GM12878 (cell line): ENCODE data around the gene IRF2. TPM values are rescaled to one million over a fixed set of nuclear protein-coding genes. Genes with fewer than 3 reads are reported as not detected.

Experiments
- ASH2L ChIP-seq: fragments of 300-600, 200-600 bp; sonication (generic); IDR thresholded peaks from 2 replicates; pipeline ENCODE4 v1.6.1; 2017; ENCODE audit warnings: low read depth, mild to moderate bottlenecking, borderline replicate concordance
- IRF4 ChIP-seq: IDR thresholded peaks from 2 replicates; pipeline ENCODE4 v1.6.1; 2011; ENCODE audit warnings: low read depth, low read length
- ZNF217 ChIP-seq: fragments of 450-650 bp; IDR thresholded peaks from 2 replicates; pipeline ENCODE4 v1.6.1; 2017; ENCODE audit warnings: antibody characterized with exemption, mild to moderate bottlenecking
- polyA plus RNA-seq, 11 experiments: library from polyadenylated mRNA; depleted of rRNA in 4 of 11; unstranded in 6 of 11; stranded (reverse) in 5 of 11; fragments of >200 nt; fragmentation: Nextera tagmentation in 4 of 11; fragmentation: Illumina TruSeq in 1 of 11; extraction: Ambion mirVana in 4 of 11; extraction: Trizol in 1 of 11; gene quantifications; 1 replicate in 1 of 11; 2 replicates in 10 of 11; pipeline versions ENCODE4 v1.2.1 to v1.2.3, GENCODE V29; 2011 to 2016; ENCODE audit warnings: inconsistent platforms in 2 of 11, missing spikeins in 2 of 11, low read depth in 1 of 11
- total RNA-seq, 4 experiments: library from RNA; depleted of rRNA in 3 of 4; stranded (reverse); fragments of >200 nt in 3 of 4; fragmentation: Illumina TruSeq in 1 of 4; extraction: Trizol in 1 of 4; gene quantifications; 2 replicates each; pipeline versions ENCODE4 v1.2.1 to v1.2.3, GENCODE V29; 2013 to 2021
- TF ChIP-seq, protein P1 (sequence below): fragments of 450-650 bp; formaldehyde crosslinking; IDR thresholded peaks from 2 replicates; pipeline ENCODE4 v1.4.0; 2022; ENCODE audit warnings: mild to moderate bottlenecking, moderate library complexity
- TF ChIP-seq, protein P2 (sequence below): fragments of 450-650 bp; IDR thresholded peaks from 2 replicates; pipeline ENCODE4 v1.6.1; 2017; ENCODE audit warnings: borderline replicate concordance
- TF ChIP-seq, protein P3 (sequence below): IDR thresholded peaks from 2 replicates; pipeline ENCODE4 v1.6.1; 2012; ENCODE audit warnings: improper control_type of control experiment, low read depth, low read length; ENCODE audit not compliant: insufficient replicate concordance

Gene IRF2
- total and polyA plus RNA-seq, 10 of the 15 experiments (the other 5 are each of a cell fraction or from before 2014, with no cell fraction given), result 45.1 to 99.3 (median 58.9) TPM

DNA sequence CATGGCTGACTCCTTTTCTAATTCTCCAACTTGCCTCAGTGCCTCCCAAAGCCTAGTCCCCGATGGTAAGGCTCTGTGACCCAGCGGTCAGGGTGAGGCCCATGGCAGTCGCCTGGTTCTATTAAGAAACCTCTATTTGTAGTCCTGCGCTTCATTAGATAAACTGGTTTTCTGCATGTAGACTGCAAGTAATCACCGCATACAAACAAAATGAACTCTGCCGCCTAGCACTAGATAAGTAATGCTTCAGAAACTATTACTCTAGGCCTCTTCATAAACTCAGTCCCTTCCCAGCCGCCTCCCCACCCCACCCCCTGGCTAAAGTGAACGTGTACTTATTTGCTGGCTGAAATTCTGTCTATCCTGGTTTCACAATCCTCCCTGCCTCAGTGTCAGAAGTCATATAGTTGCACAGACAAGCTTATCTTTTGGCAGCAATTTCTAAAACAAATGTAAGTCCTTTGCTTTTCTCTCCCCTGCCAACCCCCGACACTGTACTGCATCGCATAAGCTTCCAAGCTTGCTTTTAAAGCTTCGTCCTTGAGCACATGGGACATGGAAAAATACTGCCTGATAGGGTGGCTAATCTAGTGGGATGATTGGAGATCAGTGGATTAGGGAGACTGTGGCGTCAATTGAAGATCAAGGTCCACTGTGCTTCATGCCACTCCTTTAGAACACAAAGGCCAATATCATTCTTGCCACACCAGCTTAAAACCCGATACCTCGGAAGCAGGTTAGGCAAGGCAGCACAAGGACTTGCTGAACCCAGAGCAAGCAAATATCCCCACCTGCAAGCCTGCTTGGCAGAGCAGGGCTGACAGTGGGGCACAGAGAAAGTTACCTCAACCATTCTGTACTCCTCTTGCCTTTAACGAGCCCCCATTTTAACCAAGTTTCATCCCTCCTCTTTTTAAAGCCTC lies 125.8 kb downstream of the IRF2 start (continued):
- TF ChIP-seq, protein P1, sequence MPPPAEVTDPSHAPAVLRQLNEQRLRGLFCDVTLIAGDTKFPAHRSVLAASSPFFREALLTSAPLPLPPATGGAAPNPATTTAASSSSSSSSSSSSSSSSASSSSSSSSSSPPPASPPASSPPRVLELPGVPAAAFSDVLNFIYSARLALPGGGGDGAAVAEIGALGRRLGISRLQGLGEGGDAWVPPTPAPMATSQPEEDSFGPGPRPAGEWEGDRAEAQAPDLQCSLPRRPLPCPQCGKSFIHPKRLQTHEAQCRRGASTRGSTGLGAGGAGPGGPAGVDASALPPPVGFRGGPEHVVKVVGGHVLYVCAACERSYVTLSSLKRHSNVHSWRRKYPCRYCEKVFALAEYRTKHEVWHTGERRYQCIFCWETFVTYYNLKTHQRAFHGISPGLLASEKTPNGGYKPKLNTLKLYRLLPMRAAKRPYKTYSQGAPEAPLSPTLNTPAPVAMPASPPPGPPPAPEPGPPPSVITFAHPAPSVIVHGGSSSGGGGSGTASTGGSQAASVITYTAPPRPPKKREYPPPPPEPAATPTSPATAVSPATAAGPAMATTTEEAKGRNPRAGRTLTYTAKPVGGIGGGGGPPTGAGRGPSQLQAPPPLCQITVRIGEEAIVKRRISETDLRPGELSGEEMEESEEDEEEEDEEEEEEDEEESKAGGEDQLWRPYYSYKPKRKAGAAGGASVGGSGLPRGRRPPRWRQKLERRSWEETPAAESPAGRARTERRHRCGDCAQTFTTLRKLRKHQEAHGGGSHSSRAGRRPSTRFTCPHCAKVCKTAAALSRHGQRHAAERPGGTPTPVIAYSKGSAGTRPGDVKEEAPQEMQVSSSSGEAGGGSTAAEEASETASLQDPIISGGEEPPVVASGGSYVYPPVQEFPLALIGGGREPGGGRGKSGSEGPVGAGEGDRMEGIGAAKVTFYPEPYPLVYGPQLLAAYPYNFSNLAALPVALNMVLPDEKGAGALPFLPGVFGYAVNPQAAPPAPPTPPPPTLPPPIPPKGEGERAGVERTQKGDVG (CRISPR knock-in tag), result peak; percentile 6; the same call in 1 of the 2 replicates
- no peak for TF ChIP-seq ZNF217
- no peak for TF ChIP-seq ASH2L
- TF ChIP-seq, protein P2, sequence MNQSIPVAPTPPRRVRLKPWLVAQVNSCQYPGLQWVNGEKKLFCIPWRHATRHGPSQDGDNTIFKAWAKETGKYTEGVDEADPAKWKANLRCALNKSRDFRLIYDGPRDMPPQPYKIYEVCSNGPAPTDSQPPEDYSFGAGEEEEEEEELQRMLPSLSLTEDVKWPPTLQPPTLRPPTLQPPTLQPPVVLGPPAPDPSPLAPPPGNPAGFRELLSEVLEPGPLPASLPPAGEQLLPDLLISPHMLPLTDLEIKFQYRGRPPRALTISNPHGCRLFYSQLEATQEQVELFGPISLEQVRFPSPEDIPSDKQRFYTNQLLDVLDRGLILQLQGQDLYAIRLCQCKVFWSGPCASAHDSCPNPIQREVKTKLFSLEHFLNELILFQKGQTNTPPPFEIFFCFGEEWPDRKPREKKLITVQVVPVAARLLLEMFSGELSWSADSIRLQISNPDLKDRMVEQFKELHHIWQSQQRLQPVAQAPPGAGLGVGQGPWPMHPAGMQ, result no peak
- no peak for TF ChIP-seq IRF4
- TF ChIP-seq, protein P3, sequence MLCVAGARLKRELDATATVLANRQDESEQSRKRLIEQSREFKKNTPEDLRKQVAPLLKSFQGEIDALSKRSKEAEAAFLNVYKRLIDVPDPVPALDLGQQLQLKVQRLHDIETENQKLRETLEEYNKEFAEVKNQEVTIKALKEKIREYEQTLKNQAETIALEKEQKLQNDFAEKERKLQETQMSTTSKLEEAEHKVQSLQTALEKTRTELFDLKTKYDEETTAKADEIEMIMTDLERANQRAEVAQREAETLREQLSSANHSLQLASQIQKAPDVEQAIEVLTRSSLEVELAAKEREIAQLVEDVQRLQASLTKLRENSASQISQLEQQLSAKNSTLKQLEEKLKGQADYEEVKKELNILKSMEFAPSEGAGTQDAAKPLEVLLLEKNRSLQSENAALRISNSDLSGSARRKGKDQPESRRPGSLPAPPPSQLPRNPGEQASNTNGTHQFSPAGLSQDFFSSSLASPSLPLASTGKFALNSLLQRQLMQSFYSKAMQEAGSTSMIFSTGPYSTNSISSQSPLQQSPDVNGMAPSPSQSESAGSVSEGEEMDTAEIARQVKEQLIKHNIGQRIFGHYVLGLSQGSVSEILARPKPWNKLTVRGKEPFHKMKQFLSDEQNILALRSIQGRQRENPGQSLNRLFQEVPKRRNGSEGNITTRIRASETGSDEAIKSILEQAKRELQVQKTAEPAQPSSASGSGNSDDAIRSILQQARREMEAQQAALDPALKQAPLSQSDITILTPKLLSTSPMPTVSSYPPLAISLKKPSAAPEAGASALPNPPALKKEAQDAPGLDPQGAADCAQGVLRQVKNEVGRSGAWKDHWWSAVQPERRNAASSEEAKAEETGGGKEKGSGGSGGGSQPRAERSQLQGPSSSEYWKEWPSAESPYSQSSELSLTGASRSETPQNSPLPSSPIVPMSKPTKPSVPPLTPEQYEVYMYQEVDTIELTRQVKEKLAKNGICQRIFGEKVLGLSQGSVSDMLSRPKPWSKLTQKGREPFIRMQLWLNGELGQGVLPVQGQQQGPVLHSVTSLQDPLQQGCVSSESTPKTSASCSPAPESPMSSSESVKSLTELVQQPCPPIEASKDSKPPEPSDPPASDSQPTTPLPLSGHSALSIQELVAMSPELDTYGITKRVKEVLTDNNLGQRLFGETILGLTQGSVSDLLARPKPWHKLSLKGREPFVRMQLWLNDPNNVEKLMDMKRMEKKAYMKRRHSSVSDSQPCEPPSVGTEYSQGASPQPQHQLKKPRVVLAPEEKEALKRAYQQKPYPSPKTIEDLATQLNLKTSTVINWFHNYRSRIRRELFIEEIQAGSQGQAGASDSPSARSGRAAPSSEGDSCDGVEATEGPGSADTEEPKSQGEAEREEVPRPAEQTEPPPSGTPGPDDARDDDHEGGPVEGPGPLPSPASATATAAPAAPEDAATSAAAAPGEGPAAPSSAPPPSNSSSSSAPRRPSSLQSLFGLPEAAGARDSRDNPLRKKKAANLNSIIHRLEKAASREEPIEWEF, result no peak
- TF ChIP-seq, all 136 proteins: peak for 11
